SK-N-SH treated with all-trans-retinoic acid at 6 μM for 48 hours (cell line): ENCODE data around the gene ILF3.

Source experiments
- ESRRG ChIP-seq: fragments of 250-450 bp; sonication (Bioruptor Pico); IDR thresholded peaks from 2 replicates; pipeline ENCODE4 v1.6.1; 2021; ENCODE audit warnings: mild to moderate bottlenecking
- GLIS3 ChIP-seq: fragments of 250-450 bp; sonication (Bioruptor Pico); IDR thresholded peaks from 2 replicates; pipeline ENCODE4 v1.5.0; 2020; ENCODE audit warnings: mild to moderate bottlenecking, moderate library complexity
- PATZ1 ChIP-seq: fragments of 250-450 bp; sonication (Bioruptor Pico); IDR thresholded peaks from 2 replicates; pipeline ENCODE4 v1.8.0; 2020; ENCODE audit warnings: mild to moderate bottlenecking, moderate library complexity, borderline replicate concordance
- TOX ChIP-seq: fragments of 250-450 bp; sonication (Bioruptor Pico); IDR thresholded peaks from 2 replicates; pipeline ENCODE4 v1.8.0; 2021; ENCODE audit warnings: mild to moderate bottlenecking, moderate library complexity, borderline replicate concordance
- ZFP3 ChIP-seq: fragments of 250-450 bp; sonication (Bioruptor Pico); IDR thresholded peaks from 2 replicates; pipeline ENCODE4 v1.5.0; 2020; ENCODE audit warnings: mild to moderate bottlenecking, moderate library complexity
- ZNF8 ChIP-seq: fragments of 450-650 bp; formaldehyde crosslinking; IDR thresholded peaks from 2 replicates; pipeline ENCODE4 v1.5.0; 2020; ENCODE audit warnings: mild to moderate bottlenecking, moderate library complexity
- TF ChIP-seq, protein P1 (sequence below): fragments of 250-450 bp; sonication (Bioruptor Pico); IDR thresholded peaks from 2 replicates; pipeline ENCODE4 v1.5.1; 2020; ENCODE audit warnings: low read depth, mild to moderate bottlenecking, moderate library complexity

- TF ChIP-seq TOX (CRISPR knock-in tag), result no peak
- TF ChIP-seq ZNF8, result no peak
- TF ChIP-seq ZFP3 (CRISPR knock-in tag), result no peak
- TF ChIP-seq PATZ1 (CRISPR knock-in tag), result no peak
- TF ChIP-seq, protein P1, sequence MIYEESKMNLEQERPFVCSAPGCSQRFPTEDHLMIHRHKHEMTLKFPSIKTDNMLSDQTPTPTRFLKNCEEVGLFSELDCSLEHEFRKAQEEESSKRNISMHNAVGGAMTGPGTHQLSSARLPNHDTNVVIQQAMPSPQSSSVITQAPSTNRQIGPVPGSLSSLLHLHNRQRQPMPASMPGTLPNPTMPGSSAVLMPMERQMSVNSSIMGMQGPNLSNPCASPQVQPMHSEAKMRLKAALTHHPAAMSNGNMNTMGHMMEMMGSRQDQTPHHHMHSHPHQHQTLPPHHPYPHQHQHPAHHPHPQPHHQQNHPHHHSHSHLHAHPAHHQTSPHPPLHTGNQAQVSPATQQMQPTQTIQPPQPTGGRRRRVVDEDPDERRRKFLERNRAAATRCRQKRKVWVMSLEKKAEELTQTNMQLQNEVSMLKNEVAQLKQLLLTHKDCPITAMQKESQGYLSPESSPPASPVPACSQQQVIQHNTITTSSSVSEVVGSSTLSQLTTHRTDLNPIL (CRISPR knock-in tag), result no peak
- no peak for TF ChIP-seq ESRRG
- no peak for TF ChIP-seq GLIS3 (CRISPR knock-in tag)
Measured at GRCh38 chr19:10670182-10670581, 16.0 kb downstream of the ILF3 start.
